HG03460 (cell line): ENCODE measurements around the gene FAM25A.
"Not testable (repeated sequence)": the region's sequence is repeated elsewhere in the genome, so short reads cannot be mapped to it uniquely, and the experiment has no call there.

Source experiments
- ATAC-seq: cut with Tn5 transposase; IDR thresholded peaks from one replicate; pipeline ENCODE4 v1.9.1; 2021; ENCODE audit not compliant: unreplicated experiment

The FAM25A gene

GRCh38 chr10:87009134-87009696 is 10.9 kb upstream of the FAM25A start:
- not testable (repeated sequence) for ATAC-seq

DNA sequence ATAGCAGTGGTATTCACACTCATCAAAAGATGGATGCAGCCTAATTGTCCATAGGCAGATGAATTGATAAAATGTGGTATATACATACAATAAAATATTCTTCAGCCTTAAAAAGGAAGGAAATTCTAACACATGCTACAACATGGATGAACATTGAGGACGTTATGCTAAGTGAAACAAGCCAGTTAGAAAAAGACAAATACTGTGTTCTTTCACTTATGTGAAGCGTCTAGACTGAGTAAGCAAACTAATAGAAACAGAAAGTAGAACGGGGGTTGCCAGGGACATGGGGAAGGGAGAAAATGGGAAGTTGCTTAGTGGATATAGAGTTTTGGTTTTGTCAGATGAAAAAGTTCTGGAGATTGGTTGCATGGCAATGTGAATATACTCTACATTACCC is 6.6 kb upstream of the FAM25A start:
- ATAC-seq: not testable (repeated sequence)

GRCh38 chr10:87014986-87015716 is 4.9 kb upstream of the FAM25A start:
- ATAC-seq: not testable (repeated sequence)

DNA sequence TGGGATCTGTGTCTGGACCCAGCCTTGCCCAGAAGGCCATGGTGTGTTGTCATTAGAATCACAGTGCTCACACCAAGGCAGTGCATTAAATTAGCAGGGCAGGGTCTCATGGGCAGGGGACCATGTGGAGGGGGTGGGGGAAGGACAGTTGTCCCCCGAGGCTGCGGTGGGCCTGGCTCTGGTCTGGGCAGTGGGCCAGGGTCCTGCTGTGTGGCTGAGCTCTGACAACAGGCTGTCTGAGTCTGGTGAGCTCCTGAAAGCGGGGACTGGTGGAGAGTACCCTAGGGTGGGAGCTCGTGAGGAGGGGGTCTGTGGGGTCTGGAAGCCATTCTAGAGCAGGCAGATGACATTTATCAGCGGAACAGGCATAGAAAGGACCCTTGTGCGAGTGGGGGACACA is 2.0 kb upstream of the FAM25A start:
- not testable (repeated sequence) for ATAC-seq

GRCh38 chr10:87019066-87019465 is 1.0 kb upstream of the FAM25A start:
- not testable (repeated sequence) for ATAC-seq

- not testable (repeated sequence) for ATAC-seq
These were observed 590 bp upstream of the FAM25A start for GRCh38 chr10:87019504-87019903.

DNA sequence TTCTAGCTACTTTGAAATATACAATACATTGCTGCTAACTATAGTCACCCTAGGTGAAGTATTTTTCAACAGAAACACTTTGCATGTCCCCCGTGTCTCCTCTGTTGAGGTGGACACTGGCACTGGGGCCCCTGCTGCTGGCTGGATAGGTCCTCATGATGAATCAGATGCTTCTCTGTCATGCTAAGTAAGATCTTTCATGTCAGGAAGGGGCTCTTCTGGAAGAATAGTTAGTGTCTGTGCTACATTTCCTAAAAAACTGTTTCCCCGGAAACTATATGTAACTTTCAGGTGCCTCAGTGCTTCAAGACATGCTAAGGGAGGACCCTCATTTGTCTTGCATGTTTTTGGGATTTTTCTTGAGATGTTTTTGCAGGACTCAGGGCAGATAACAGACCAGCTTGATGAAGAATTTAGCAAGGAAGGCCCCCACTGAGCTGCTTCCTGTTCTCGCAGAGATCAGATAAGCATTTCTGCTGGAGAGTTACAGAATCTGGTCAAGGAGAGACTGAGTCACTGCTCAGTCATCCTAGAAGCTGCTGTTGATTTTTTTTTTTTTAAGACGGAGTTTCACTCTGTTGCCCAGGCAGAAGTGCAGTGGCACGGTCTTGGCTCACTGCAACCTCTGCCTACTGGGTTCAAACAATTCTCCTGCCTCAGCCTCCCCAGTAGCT is 5.3 kb downstream of the FAM25A start:
- ATAC-seq: not testable (repeated sequence)

- not testable (repeated sequence) for ATAC-seq
These were observed 6.8 kb downstream of the FAM25A start for GRCh38 chr10:87026747-87027508.

- not testable (repeated sequence) for ATAC-seq
These were observed 10.3 kb downstream of the FAM25A start for GRCh38 chr10:87030419-87030818.

DNA sequence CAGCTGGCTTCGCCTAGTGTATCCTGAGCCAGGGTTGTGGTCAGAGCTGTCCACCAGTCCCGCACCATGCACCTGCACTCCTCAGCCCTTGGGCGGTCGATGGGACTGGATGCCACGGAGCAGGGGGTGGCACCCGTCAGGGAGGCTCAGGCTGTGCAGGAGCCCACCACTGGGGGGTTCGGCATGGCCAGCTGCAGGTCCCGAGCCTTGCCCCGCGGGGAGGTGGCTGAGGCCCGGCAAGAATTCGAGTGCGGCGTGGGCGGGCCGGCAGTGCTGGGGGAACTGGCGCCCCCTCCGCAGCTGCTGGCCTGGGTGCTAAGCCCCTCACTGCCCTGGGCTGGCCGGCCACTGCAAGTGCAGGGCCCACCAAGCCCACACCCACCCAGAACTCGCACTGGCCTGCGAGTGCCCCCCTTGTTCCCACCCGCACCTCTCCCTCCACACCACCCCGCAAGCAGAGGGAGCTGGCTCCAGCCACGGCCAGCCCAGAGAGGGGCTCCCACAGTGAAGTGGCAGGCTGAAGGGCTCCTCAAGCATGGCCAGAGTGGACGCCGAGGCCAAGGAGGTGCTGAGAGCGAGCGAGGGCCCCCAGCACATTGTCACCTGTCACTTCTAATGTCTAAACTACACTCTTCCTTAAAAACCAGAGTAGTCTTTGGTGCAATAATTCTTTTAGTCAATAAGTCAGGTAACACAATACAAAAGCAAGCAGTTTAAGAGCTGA is 11.0 kb downstream of the FAM25A start:
- ATAC-seq: no peak

DNA sequence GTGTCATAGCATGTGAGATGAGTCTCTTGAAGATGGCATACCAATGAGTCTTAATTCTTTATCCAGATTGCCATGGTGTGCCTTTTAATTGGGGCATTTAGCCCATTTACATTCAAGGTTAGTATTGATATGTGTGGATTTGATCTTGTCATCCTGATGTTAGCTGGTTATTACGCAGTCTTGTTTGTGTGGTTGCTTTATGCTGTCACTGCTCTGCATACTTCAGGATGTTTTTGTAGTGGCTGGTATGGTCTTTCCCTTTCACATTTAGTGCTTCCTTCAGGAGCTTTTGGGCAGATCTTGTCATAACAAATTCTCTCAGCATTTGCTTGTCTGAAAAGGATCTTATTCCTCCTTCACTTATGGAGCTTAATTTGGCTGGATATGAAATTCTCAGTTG is 16.5 kb downstream of the FAM25A start:
- no peak for ATAC-seq

- no peak for ATAC-seq
These were observed 18.2 kb downstream of the FAM25A start for GRCh38 chr10:87038286-87038717.

DNA sequence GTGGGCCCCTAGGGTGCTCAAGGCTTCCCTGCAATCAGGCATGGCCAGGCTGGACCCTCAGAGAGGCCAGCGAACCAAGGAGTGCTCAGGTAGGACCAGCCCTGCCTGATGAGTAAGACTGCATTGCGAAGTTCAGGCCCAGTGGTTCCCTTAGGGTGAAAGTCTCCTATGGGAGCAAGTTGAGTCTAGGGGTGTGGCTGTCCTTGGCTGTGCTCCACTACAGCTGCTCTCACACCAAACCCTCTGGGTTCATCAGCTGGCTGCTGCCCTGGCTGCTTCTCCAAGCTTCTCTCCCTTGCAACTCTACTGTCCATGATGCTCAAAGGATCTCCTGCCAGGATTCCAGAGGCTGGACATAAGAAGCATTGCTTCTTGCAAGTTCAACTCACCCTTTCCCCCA is 18.7 kb downstream of the FAM25A start:
- ATAC-seq: no peak

- not testable (repeated sequence) for ATAC-seq
These were observed 23.5 kb downstream of the FAM25A start for GRCh38 chr10:87043579-87043978.

- no peak for ATAC-seq
These were observed 25.4 kb downstream of the FAM25A start for GRCh38 chr10:87045434-87045938.

DNA sequence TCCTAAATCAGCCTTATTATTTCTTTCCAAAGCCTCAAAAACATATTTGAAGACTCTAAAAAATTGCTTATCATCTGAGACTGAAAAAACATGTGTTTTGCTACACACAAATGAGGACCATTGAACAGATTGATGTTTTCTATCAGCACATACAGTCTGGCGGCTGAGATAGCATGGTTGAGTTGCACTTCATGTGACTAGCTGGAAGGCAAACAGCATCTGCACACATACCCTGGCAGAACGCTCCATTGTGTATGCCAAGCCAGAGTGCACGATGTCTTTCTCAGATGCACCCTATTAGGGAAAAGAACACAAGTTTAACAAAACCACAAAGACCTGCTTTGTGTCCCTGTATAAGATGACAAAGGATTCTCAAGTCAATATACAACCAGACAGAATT is 33.0 kb downstream of the FAM25A start:
- ATAC-seq: no peak

- no peak for ATAC-seq
These were observed 33.6 kb downstream of the FAM25A start for GRCh38 chr10:87053577-87054181.

GRCh38 chr10:87054373-87055295 is 34.5 kb downstream of the FAM25A start:
- ATAC-seq: no peak

GRCh38 chr10:87058171-87058570 is 38.1 kb downstream of the FAM25A start:
- ATAC-seq: no peak
